Gastroesophageal sphincter (tissue), 4 donors: ENCODE results near the gene CIAO3. TPM values are rescaled to one million over a fixed set of nuclear protein-coding genes. Genes with fewer than 3 reads are reported as not detected.

ENCODE experiments used
- ATAC-seq: fragments of 150-250 bp; one replicate; pipeline ENCODE4 v1.9.1; 2016; ENCODE audit warnings: mild to moderate bottlenecking, moderate library complexity
- H3K27ac ChIP-seq, 4 donors: fragments of 200-600 bp; sonication (generic) in 3 of 4; 1 replicate in 3 of 4; 2 replicates in 1 of 4; pipeline ENCODE4 v1.5.1; 2016 to 2019
- H3K27me3 ChIP-seq: fragments of 200-600 bp; sonication (generic); one replicate; pipeline ENCODE4 v1.5.1; 2019
- H3K36me3 ChIP-seq, 2 donors: fragments of 200-600 bp; sonication (generic); one replicate each; pipeline ENCODE4 v1.5.1; 2019; ENCODE audit warnings: control low read depth in 1 of 2
- H3K4me1 ChIP-seq, 3 donors: fragments of 200-600 bp; sonication (generic); 1 replicate in 2 of 3; 2 replicates in 1 of 3; pipeline ENCODE4 v1.5.1; 2016 to 2019; ENCODE audit warnings: control low read depth in 2 of 3
- H3K4me3 ChIP-seq, 2 donors: fragments of 200-600 bp; sonication (generic); one replicate each; pipeline ENCODE4 v1.5.1; 2019; ENCODE audit warnings: mild to moderate bottlenecking in 1 of 2, moderate library complexity in 1 of 2
- H3K9me3 ChIP-seq, 3 donors: fragments of 200-600 bp; sonication (generic); one replicate each; pipeline ENCODE4 v1.5.1; 2017 to 2019; ENCODE audit warnings: control low read depth in 2 of 3
- CTCF ChIP-seq, 4 experiments: fragments of 200-600 bp in 2 of 4; fragments of 450-650 bp in 2 of 4; sonication (generic) in 1 of 4; IDR thresholded peaks; one replicate each; pipeline ENCODE4 v1.5.1; 2017 to 2019; ENCODE audit warnings: antibody characterized with exemption in 4 of 4, mild to moderate bottlenecking in 2 of 4, moderate library complexity in 2 of 4
- EP300 ChIP-seq: sonication (generic); formaldehyde crosslinking; IDR thresholded peaks from one replicate; pipeline ENCODE4 v1.6.1; 2017; ENCODE audit warnings: antibody characterized with exemption, mild to moderate bottlenecking
- POLR2A ChIP-seq, 2 donors: fragments of 450-650 bp; IDR thresholded peaks; one replicate each; pipeline ENCODE4 v1.6.1; 2017; ENCODE audit warnings: antibody characterized with exemption in 2 of 2, mild to moderate bottlenecking in 2 of 2, moderate library complexity in 1 of 2
- POLR2AphosphoS5 ChIP-seq: sonication (generic); formaldehyde crosslinking; IDR thresholded peaks from one replicate; pipeline ENCODE4 v1.6.1; 2017; ENCODE audit warnings: antibody characterized with exemption
- WGBS, 2 donors: methylation state at CpG; one replicate each; pipeline ENCODE4 v1.1.5; 2018; ENCODE audit warnings: low coverage in 1 of 2; 5-methylcytosine and 5-hydroxymethylcytosine counted together
- total RNA-seq, 4 donors: library from RNA; depleted of rRNA; stranded (reverse); fragments of >200 nt; gene quantifications; one replicate each; pipeline ENCODE4 v1.1.0, GENCODE V29; 2016

The CIAO3 gene
- total RNA-seq, 4 donors from 2014 or later = 18.5 to 46.7 (median 25.6) TPM

GRCh38 chr16:706189-707061 is 34.4 kb downstream of the CIAO3 start:
- no peaks in the 10 kb centered on the region for H3K36me3 ChIP-seq
- H3K9me3 ChIP-seq = no peaks in the 10 kb centered on the region
- peak overlapping the region in 1 of 2 donors; percentile 16 for H3K4me3 ChIP-seq
- 3 to 9% methylated on average over 6 of the region's 49 CpGs for WGBS, 2 donors
- peaks cover 100% of the 10 kb centered on the region for H3K27me3 ChIP-seq
- no peak overlapping the region for H3K27ac ChIP-seq
- peaks cover 0 to 38% (median 7%) of the 10 kb centered on the region in 3 donors for H3K4me1 ChIP-seq
- ATAC-seq = no peak
- TF ChIP-seq POLR2A (IDR thresholded peaks at IDR 0.05) = no peak
- TF ChIP-seq EP300 = no peak
- TF ChIP-seq POLR2AphosphoS5 = no peak
- TF ChIP-seq CTCF (IDR thresholded peaks at IDR 0.05) = no peak

- no peak for ATAC-seq
- no CpG with 5 or more reads among the region's 115 CpGs for WGBS, 2 donors
- H3K9me3 ChIP-seq = no peaks in the 10 kb centered on the region
- H3K4me3 ChIP-seq = peak within 1 kb of the TSS in 1 of 2 donors; percentile 28
- no peak for TF ChIP-seq CTCF (IDR thresholded peaks at IDR 0.05)
- no peak for TF ChIP-seq POLR2AphosphoS5
- no peak for TF ChIP-seq POLR2A (IDR thresholded peaks at IDR 0.05)
- TF ChIP-seq EP300 = no peak
- H3K4me1 ChIP-seq = peaks cover 0 to 39% (median 10%) of the 10 kb centered on the region in 3 donors
- H3K27ac ChIP-seq = no peak within 1 kb of the TSS
- H3K27me3 ChIP-seq = peaks cover 100% of the 10 kb centered on the region
- no peaks in the 10 kb centered on the region for H3K36me3 ChIP-seq
Measured at GRCh38 chr16:705431-706188, 35.2 kb downstream of the CIAO3 start, which contains the start of gene FBXL16. FBXL16 (minus strand) TSS chr16:705801; CDS start chr16:697405, 8,396 bp downstream.

- Histone ChIP-seq H3K36me3 (no peaks in the 10 kb centered on the region), H3K27ac (no peak overlapping the region), H3K4me1 (peaks cover 0 to 37% (median 9%) of the 10 kb centered on the region in 3 donors), H3K4me3 (peak overlapping the region in 1 of 2 donors; percentile 28), H3K9me3 (no peaks in the 10 kb centered on the region), H3K27me3 (peaks cover 100% of the 10 kb centered on the region)
- TF ChIP-seq POLR2AphosphoS5 (no peak), POLR2A (IDR thresholded peaks at IDR 0.05) (no peak), CTCF (IDR thresholded peaks at IDR 0.05) (no peak), EP300 (no peak)
- 32% methylated on average over 5 of the region's 50 CpGs; no CpG with 5 or more reads in 1 of the 2 donors for WGBS, 2 donors
- no peak for ATAC-seq
Measured at GRCh38 chr16:704552-705380, 36.0 kb downstream of the CIAO3 start.

- Histone ChIP-seq H3K27me3 (peaks cover 100% of the 10 kb centered on the region), H3K9me3 (no peaks in the 10 kb centered on the region), H3K27ac (no peak overlapping the region), H3K4me3 (no peak overlapping the region), H3K36me3 (no peaks in the 10 kb centered on the region), H3K4me1 (peaks cover 0 to 32% (median 7%) of the 10 kb centered on the region in 3 donors)
- no CpG with 5 or more reads among the region's 7 CpGs for WGBS, 2 donors
- no peak for ATAC-seq
- TF ChIP-seq CTCF (IDR thresholded peaks at IDR 0.05) (no peak), EP300 (no peak), POLR2AphosphoS5 (no peak), POLR2A (IDR thresholded peaks at IDR 0.05) (no peak)
Measured at GRCh38 chr16:704047-704446, 36.8 kb downstream of the CIAO3 start.
